Neural cell (in vitro differentiated cells): ENCODE measurements around the gene ICA1L. TPM values are rescaled to one million over a fixed set of nuclear protein-coding genes. Genes with fewer than 3 reads are reported as not detected.

Experiments used
- H2AFZ ChIP-seq: fragments of 200-600, 300-800 bp; sonication (generic), shearing (Covaris generic); 2 replicates; pipeline ENCODE4 v1.6.0; 2014; ENCODE audit warnings: low read depth, mild to moderate bottlenecking, antibody characterized with exemption, low read length, moderate library complexity
- H3F3A ChIP-seq: fragments of 200-600 bp; shearing (Covaris generic); 2 replicates; pipeline ENCODE4 v1.6.1; 2016; ENCODE audit warnings: mild to moderate bottlenecking, moderate library complexity, mixed read lengths, antibody characterized with exemption, low read length; ENCODE audit not compliant: insufficient read depth, poor library complexity, severe bottlenecking
- H3K27ac ChIP-seq: fragments of 200-600, 300-800 bp; sonication (generic), shearing (Covaris generic); 2 replicates; pipeline ENCODE4 v1.5.1; 2014; ENCODE audit warnings: mild to moderate bottlenecking, low read length, moderate library complexity
- H3K27me3 ChIP-seq: fragments of 300-800, 200-600 bp; sonication (generic), shearing (Covaris generic); 2 replicates; pipeline ENCODE4 v1.6.0; 2014; ENCODE audit warnings: mild to moderate bottlenecking, low read depth, low read length, moderate library complexity; ENCODE audit not compliant: insufficient read depth
- H3K36me3 ChIP-seq: fragments of 300-800, 200-600 bp; sonication (generic), shearing (Covaris generic); 2 replicates; pipeline ENCODE4 v1.5.1; 2014; ENCODE audit warnings: mild to moderate bottlenecking, antibody characterized with exemption, low read length, moderate library complexity; ENCODE audit not compliant: insufficient read depth
- H3K4me2 ChIP-seq: fragments of 300-800, 200-600 bp; sonication (generic), shearing (Covaris generic); 2 replicates; pipeline ENCODE4 v1.6.0; 2014; ENCODE audit warnings: mild to moderate bottlenecking, low read length
- H3K4me3 ChIP-seq: fragments of 300-800, 200-600 bp; sonication (generic), shearing (Covaris generic); 2 replicates; pipeline ENCODE4 v1.5.1; 2014; ENCODE audit warnings: mild to moderate bottlenecking, low read length, moderate library complexity
- H3K79me2 ChIP-seq: fragments of 200-600 bp; shearing (Covaris generic); replicated peaks from 2 replicates; pipeline ENCODE4 v1.6.0; 2014; ENCODE audit warnings: mild to moderate bottlenecking, low read length, moderate library complexity; ENCODE audit not compliant: insufficient read depth
- H3K9ac ChIP-seq: fragments of 300-800, 200-600 bp; sonication (generic), shearing (Covaris generic); 2 replicates; pipeline ENCODE4 v1.6.1; 2016; ENCODE audit warnings: mild to moderate bottlenecking, low read length, mixed read lengths
- H3K9me2 ChIP-seq: fragments of 200-600 bp; shearing (Covaris generic); 2 replicates; pipeline ENCODE4 v1.6.1; 2016; ENCODE audit warnings: mild to moderate bottlenecking, low read length, mixed read lengths; ENCODE audit not compliant: insufficient read depth
- H3K9me3 ChIP-seq: fragments of 200-600, 300-800 bp; sonication (generic), shearing (Covaris generic); 2 replicates; pipeline ENCODE4 v1.6.1; 2016; ENCODE audit warnings: mild to moderate bottlenecking, mixed run types, low read length, moderate library complexity, mixed read lengths
- H4K20me1 ChIP-seq: fragments of 200-600 bp; shearing (Covaris generic); 2 replicates; pipeline ENCODE4 v1.6.1; 2016; ENCODE audit warnings: mild to moderate bottlenecking, mixed run types; ENCODE audit not compliant: insufficient read depth
- CTCF ChIP-seq: fragments of 450-650 bp; IDR thresholded peaks from 2 replicates; pipeline ENCODE4 v1.5.1; 2014; ENCODE audit warnings: antibody characterized with exemption, mild to moderate bottlenecking, moderate library complexity; ENCODE audit not compliant: poor library complexity, severe bottlenecking
- EP300 ChIP-seq: fragments of 450-650 bp; conservative IDR thresholded peaks from 2 replicates; pipeline ENCODE4 v1.6.1; 2014; ENCODE audit warnings: antibody characterized with exemption, mild to moderate bottlenecking, moderate library complexity; ENCODE audit not compliant: poor library complexity, severe bottlenecking
- EZH2 ChIP-seq: fragments of 200-600, 300-800 bp; shearing (Covaris generic), sonication (generic); IDR thresholded peaks from 2 replicates; pipeline ENCODE4 v1.6.1; 2014; ENCODE audit warnings: antibody characterized with exemption, low read length, borderline replicate concordance, mild to moderate bottlenecking; ENCODE audit not compliant: insufficient read depth, poor library complexity, severe bottlenecking
- MXI1 ChIP-seq: fragments of 450-650 bp; conservative IDR thresholded peaks from 2 replicates; pipeline ENCODE4 v1.6.1; 2014; ENCODE audit warnings: antibody characterized with exemption, mild to moderate bottlenecking; ENCODE audit not compliant: poor library complexity, severe bottlenecking
- POLR2AphosphoS5 ChIP-seq: IDR thresholded peaks from 2 replicates; pipeline ENCODE4 v1.6.1; 2012
- RAD21 ChIP-seq: fragments of 450-650 bp; conservative IDR thresholded peaks from 2 replicates; pipeline ENCODE4 v1.6.1; 2014; ENCODE audit warnings: antibody characterized with exemption, mild to moderate bottlenecking, moderate library complexity
- REST ChIP-seq: IDR thresholded peaks from 2 replicates; pipeline ENCODE4 v1.6.1; 2012; ENCODE audit warnings: borderline replicate concordance
- SMC3 ChIP-seq: fragments of 450-650 bp; conservative IDR thresholded peaks from 2 replicates; pipeline ENCODE4 v1.6.1; 2014; ENCODE audit warnings: antibody characterized with exemption, mild to moderate bottlenecking, moderate library complexity; ENCODE audit not compliant: poor library complexity
- TAF1 ChIP-seq: IDR thresholded peaks from 2 replicates; pipeline ENCODE4 v1.6.1; 2012; ENCODE audit warnings: low read depth
- polyA plus RNA-seq: library from polyadenylated mRNA; depleted of rRNA; stranded (reverse); fragments of >200 nt; gene quantifications from 2 replicates; pipeline ENCODE4 v1.2.3, GENCODE V29; 2014

Gene ICA1L
- polyA plus RNA-seq, 1 donor from 2014 or later = 61.4 TPM

DNA sequence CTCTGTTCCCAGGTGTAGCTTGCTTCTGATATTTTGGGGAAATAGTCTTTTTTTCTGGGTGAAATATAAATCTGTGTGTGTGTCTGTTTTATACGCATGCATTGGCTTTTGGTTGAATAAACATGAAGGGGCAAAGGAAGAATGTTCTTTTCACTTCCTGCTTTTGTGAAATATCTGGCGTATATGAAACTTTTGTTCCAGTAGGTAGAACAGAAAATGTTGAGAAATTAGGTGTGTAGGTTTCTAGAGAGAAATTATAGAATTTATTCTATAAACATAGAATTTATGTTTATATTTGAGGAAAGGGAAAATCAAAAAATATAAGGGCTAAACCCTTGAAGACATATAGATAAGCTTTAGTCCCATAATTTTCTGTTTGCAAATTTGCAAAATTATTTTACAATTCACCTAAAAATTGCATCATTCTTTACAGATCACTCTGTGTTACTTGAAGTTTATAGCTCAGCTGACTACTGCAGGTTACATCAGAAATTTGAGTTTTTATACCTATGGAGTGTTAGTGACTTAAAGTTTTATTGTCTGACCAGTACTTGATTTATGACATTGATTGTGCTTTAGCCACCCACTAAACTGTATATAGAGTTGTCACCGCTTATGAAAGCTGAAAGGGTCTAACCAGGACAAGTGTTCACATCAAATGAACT, 120.7 kb downstream of the ICA1L start:
- Histone ChIP-seq H3K27ac (no peak overlapping the region), H2AFZ (no peak overlapping the region), H3K36me3 (peaks cover 4% of the 10 kb centered on the region), H3K9me2 (no peaks in the 10 kb centered on the region), H4K20me1 (no peaks in the 10 kb centered on the region), H3K4me2 (no peak overlapping the region), H3K79me2 (no peaks in the 10 kb centered on the region), H3K9ac (no peak overlapping the region), H3F3A (no peaks in the 10 kb centered on the region), H3K9me3 (peaks cover 5% of the 10 kb centered on the region), H3K4me3 (no peak overlapping the region), H3K27me3 (no peaks in the 10 kb centered on the region)
- TF ChIP-seq REST (no peak), POLR2AphosphoS5 (no peak), TAF1 (no peak), MXI1 (no peak), RAD21 (no peak), CTCF (no peak), SMC3 (no peak), EP300 (no peak), EZH2 (no peak)

GRCh38 chr2:202749477-202749876, 122.1 kb downstream of the ICA1L start:
- H3K27me3 ChIP-seq = no peaks in the 10 kb centered on the region
- peaks cover 4% of the 10 kb centered on the region for H3K36me3 ChIP-seq
- H3K9me3 ChIP-seq = peaks cover 5% of the 10 kb centered on the region
- H3K79me2 ChIP-seq = no peaks in the 10 kb centered on the region
- no peaks in the 10 kb centered on the region for H3F3A ChIP-seq
- H3K4me3 ChIP-seq = no peak overlapping the region
- H3K9ac ChIP-seq = no peak overlapping the region
- TF ChIP-seq CTCF (no peak), RAD21 (no peak), SMC3 (no peak), POLR2AphosphoS5 (no peak), EP300 (no peak), REST (no peak), MXI1 (no peak), TAF1 (no peak), EZH2 (no peak)
- H4K20me1 ChIP-seq = no peaks in the 10 kb centered on the region
- no peak overlapping the region for H2AFZ ChIP-seq
- no peaks in the 10 kb centered on the region for H3K9me2 ChIP-seq
- no peak overlapping the region for H3K27ac ChIP-seq
- no peak overlapping the region for H3K4me2 ChIP-seq
